Skin epidermis (tissue), 12 donors: Measurements from ENCODE around the gene ARHGAP6.

ENCODE experiments used
- H3K27ac ChIP-seq, 21 experiments: fragments of 200-600 bp; sonication (generic) in 11 of 21; one replicate each; pipeline ENCODE4 v1.5.0; 2020; ENCODE audit warnings: mild to moderate bottlenecking in 3 of 21, inconsistent platforms in 2 of 21, moderate library complexity in 2 of 21
- H3K4me3 ChIP-seq, 7 experiments: fragments of 200-600 bp; sonication (generic) in 2 of 7; one replicate each; pipeline ENCODE4 v1.5.0; 2020; ENCODE audit warnings: inconsistent platforms in 2 of 7, mild to moderate bottlenecking in 2 of 7, moderate library complexity in 1 of 7

The ARHGAP6 gene

DNA sequence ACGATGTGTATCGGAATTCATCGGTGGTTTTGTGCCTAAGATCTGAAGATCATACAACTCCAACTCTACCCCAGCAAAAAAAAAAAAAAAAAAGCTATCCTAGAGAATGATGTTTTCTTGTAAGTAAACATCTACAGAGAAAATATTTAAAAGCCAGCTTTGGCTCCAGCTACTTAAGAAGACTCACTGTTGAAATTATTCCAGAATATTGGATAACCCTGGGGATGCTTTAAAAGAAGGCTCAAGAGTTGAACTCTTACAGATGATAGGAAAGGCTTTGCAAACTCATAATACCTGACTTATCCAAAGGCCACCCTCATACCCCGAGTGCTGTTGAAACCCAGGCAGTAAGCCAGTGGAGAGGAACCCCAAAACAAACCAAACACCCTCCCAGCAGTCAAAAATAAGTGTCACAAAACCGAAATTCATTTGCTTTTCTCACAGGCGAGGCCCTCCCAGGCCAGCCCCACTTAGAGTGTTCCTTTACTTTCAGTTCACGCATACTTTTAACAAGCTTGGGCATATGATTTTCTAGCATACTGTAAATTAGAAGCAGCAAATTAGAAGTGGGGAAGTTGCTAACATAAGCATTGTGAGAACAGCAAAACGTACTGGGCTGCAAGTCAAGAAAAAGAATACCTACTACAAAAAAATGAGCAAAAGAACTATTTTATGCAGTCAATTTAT lies 375.2 kb downstream of the ARHGAP6 start:
- Histone ChIP-seq H3K27ac (no peak overlapping the region), H3K4me3 (no peak overlapping the region)

DNA sequence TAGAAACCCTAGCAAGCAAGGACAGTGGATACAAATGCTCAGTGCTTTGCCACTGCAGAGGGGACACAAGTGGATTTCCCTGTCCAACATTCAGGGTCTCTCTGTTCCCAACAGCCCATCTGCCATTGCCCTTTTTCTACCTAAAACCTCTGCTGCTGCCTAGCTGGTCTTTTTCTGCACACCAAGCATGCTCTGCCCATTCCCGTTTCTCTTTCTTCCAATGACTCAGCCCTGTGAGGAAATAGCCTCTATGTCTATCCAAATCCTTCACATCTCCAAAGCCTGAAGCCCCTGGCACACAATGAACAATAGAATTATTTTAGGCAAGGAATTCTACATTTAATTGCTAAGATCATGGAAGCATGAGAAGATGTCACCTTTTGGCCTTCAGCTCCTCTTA lies 378.2 kb downstream of the ARHGAP6 start:
- Histone ChIP-seq H3K27ac (no peak overlapping the region), H3K4me3 (no peak overlapping the region)

DNA sequence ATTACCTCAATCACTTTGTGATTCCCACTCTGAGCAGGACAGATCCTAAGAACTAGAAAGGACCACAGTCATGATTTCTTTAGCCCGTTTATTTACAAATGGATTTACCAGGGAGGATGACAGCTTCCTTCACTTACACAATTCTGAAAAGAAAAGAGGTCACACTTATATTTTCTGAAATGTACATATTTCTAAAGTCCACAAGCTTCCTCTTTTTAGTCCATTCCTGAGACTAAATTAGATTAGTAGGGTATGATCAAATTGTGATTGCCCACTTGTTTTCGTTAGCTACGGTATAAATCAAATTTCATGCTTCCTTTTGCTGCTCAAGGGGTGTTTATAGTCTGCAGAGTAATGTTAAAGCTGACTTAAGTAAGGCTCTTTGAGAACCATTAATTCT lies 380.1 kb downstream of the ARHGAP6 start:
- Histone ChIP-seq H3K4me3 (no peak overlapping the region), H3K27ac (no peak overlapping the region)

DNA sequence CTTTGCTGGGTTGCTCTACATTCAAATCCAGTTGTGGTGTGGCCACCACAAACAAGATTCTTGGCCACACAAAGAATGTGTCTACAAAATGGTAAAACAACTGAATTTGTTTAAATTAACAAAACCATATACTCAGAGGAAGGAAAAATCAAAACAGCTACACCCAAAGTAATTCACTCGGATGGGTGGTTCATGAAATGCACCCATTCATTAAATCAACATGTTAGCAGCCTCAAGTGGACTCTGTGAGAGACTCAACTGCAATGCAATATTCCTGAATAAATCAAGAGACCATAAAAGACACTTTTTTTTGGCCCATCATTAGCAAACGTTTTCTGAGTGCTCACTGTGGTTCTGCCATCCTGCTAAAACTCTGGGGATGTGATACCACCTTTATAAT lies 383.7 kb downstream of the ARHGAP6 start:
- Histone ChIP-seq H3K4me3 (no peak overlapping the region), H3K27ac (no peak overlapping the region)

DNA sequence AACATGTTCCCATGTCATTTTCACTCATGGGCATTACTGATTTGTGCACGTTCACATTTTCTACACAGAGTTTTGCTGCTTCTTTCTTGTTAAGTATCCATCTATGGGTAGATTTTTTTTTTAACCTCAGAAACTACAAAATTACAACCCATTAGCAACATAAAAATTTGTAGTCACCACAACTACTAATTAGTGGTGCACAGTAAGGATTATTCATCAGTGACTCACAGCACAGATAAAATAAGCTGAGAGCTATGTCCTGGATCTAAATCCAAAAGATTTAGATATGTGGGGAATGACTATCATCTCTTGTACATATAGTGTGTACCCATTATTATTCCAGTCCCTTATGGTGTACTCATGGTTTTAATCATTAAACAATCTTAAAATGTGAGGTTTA lies 392.2 kb downstream of the ARHGAP6 start:
- H3K4me3 ChIP-seq: no peak overlapping the region
- no peak overlapping the region for H3K27ac ChIP-seq

DNA sequence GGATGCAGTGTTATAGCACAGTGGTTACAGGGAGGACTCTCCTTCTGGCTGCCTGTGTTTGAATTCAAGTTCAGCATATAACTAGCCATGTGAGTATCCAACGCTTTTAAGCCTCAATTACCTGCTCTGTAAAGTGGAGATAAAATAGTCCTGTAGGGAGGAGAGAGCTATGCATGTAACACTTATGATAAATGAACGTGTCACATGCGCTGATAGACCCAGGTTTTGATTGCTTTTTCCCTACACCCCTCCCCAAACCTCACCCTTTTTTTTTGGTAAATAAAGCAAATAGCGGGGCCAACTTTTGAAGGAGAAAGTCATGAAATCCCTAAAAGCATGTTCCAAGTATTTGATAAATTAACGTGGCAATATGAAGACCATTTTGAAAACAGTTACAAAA lies 392.9 kb downstream of the ARHGAP6 start:
- H3K4me3 ChIP-seq: no peak overlapping the region
- no peak overlapping the region for H3K27ac ChIP-seq

DNA sequence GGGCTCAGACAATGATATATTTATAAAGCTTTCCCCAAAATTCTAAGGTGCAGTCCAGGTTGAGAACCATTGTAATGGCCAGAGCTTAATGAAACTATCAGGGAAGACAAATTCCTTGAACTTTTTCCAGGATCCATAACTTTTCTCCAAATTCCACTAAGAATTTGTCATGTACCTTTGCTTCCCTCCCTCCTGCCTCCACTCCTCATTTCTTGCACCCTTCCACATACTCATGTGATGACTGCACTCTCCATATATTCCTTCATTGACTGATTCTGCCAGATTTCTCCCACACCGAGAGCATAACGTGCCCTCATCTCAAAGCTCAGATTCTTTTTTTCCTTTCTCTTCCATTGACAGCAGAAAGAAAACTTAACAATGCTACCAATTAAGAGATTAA lies 393.4 kb downstream of the ARHGAP6 start:
- Histone ChIP-seq H3K27ac (no peak overlapping the region), H3K4me3 (no peak overlapping the region)

DNA sequence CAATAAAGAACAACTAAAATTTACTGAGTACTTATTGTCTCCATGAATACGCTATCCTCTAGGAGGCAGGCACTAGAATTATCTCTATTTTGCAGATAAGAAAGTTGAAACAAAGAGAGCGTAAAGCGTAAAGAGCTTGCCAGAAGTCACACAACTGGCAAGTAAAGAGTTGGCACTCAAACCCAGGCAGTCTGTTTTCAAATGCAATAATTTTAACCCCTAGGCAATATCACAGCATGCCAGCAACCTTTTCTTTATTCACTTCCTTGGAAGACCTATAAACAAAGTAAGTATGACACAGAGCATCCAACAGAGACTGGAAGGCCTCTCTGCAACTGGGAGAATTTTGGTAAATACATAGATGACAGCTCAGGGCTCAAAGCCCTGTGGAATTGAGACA lies 395.7 kb downstream of the ARHGAP6 start:
- no peak overlapping the region for H3K4me3 ChIP-seq

DNA sequence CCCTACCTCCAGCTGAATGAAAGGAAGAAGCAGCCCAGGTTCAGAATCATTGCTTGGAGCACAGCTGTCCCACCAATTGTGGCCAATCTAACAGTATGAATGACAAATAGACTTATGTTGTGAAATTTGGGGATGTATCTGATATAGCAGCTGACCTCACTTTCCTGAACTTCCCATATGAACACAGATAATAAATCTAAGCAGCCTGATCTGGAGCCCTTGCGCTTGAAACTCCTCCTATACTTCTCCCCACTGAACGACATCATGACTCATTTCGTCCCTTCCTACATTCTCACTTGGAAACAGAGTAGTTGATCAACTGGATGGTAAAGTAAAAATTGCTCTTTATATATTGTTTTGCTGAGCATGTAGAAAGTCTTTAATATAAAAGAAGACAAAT lies 396.7 kb downstream of the ARHGAP6 start:
- Histone ChIP-seq H3K27ac (no peak overlapping the region), H3K4me3 (no peak overlapping the region)

More for the DNA sequence above, 395.7 kb downstream of the ARHGAP6 start:
- H3K27ac ChIP-seq: no peak overlapping the region

DNA sequence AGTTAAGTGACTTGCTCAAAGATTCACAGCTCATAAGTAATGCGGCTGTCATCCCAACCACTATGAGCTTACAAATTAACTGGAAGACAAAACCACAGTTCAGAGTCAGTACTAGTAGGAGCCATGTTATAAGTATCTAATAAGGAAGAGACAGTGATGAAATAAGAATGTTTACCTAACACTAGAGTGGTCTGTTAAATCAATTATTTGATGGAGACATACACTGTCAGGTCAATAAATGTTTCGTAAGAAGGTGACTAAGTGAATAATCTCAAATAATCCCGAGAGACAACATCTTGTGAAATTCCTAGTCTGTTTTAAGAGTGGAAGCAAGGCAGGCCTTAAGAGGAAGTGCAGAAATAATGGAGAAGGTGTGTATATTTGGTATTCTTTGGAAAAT lies 398.3 kb downstream of the ARHGAP6 start:
- no peak overlapping the region for H3K4me3 ChIP-seq
- H3K27ac ChIP-seq: no peak overlapping the region

DNA sequence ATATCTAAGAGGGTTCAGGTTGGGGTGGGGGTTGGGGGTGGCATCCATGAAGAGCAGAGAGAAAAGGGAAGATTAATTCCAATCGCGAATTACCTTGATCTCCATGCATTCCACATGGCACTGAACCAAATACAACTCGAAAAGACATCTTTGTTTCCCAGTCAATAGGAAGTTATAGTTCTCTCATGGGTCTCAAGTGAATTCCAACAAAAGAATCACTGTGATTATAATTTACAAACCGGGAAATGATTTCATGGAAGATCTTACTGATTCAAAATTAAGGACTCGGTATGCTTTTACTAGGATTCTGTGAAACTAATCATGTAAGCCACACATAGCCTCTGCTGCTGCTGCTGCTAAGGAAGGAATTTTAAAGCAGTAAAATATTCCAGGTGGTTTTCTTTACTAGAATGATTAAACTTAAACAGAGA lies 399.1 kb downstream of the ARHGAP6 start:
- Histone ChIP-seq H3K27ac (peak overlapping the region in 1 of 21 experiments; percentile 28), H3K4me3 (no peak overlapping the region)

DNA sequence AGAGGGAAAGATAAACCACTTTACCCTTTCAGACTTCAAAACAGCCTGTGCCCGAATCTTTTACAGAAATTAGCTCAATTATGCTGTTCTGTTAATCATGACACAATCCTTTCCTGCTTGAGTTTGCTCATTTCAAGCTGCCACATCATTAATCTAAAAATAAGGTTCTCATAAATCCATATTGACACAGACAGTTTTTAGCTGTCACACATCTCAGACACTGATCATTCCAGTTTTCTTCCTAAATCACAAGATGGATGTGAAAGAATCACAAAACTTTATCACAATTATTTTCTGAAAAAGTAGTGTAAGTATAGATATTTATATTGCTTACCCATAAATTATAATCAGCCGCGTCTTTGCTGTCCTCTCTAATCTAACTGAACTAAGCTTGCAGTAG lies 400.4 kb downstream of the ARHGAP6 start:
- H3K27ac ChIP-seq: peak overlapping the region in 4 of 21 experiments; percentile 4 to 31 (median 21)
- H3K4me3 ChIP-seq: no peak overlapping the region

DNA sequence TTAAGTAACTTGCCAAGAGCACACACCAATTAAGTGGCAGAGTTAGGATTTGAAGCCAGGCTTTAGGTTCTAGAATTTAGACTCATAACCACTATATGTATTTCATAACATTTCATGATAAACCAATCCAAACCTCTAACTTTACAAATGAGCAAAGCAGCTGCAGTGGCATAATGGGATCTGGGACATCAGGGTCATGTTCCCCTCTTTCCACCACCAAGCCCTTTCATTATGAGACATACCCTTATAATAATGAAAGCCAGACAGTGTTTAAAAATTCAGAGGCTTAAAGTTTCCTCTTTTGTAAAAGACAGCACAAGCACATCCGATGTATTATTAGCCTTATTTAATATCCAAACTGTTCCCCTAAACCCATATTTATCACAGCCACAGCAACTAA lies 400.8 kb downstream of the ARHGAP6 start:
- Histone ChIP-seq H3K27ac (peak overlapping the region in 3 of 21 experiments; percentile 4 to 31 (median 21)), H3K4me3 (no peak overlapping the region)

DNA sequence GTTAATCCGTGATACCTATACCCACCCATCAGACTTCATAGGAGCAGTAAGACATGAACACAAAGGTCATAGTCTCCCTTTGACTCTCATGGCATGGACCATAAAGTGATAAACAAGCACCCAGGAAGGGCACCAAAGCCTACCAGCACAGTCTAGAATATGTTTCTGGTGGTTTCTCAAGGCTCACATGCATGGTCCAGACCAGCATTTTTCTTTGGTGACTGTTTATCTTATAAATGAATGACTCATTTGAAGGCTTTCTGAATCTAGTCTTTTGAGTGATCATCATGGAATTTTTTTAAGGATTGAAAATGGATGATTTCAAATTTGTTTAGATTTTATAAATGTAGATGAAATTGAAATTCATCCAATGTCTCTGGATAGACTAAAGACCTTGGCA lies 404.5 kb downstream of the ARHGAP6 start:
- no peak overlapping the region for H3K4me3 ChIP-seq
- no peak overlapping the region for H3K27ac ChIP-seq

DNA sequence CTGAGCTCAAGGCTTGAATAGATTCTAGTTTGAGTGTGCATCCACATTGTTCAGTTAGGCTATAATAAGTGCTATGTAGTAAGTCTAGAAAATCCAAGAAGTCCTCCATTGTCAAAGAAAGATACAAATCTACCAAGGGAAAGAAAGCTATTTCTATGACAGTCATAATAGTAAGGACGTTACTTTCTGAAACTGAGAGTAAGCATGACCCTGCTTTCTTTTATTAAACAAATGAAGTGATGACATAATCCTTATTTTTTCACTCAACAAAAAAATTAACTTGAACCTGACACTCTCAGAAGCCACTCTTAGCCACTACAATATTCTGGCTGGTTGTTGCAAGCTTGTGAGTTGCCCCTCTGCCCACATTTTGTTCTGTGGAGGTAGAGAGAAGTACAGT lies 406.3 kb downstream of the ARHGAP6 start:
- Histone ChIP-seq H3K27ac (no peak overlapping the region), H3K4me3 (no peak overlapping the region)

DNA sequence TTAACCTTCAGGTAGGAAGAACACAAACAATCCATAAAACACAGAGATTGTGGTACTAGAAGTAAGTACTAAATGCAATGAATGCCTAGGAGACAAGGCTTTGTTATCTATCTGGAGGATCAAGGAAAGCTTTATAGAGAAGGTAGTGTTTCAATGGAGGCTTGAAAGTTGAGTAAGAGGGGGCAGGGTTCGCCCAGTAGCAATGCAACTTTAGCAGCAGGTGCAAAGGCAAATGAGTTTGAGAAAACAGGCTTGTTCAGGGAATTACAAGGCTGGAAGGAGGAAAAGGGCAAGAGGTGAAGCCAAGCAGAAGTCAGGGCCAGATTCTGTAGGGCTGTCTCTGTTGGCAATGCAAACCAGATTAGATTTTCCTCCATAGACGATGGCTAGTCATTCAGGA lies 408.0 kb downstream of the ARHGAP6 start:
- Histone ChIP-seq H3K27ac (no peak overlapping the region), H3K4me3 (no peak overlapping the region)

DNA sequence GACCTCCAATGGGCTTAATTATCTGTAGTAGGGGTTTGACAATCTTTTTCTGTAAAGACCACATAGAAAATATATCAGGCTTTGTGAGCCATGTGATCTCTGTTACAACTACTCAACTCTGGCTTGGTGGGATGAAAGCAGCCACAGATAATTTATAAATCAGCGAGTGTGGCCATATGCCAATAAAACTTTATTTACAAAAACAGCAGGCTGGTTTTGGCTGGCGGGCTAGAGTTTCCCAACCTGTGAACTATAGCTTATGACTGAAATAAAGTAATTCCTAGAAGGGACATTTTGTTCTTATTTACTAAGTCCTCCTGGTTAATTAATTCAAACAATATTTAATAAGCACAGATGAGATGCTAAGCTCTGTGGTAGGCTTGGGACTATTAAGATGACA lies 408.4 kb downstream of the ARHGAP6 start:
- H3K27ac ChIP-seq: no peak overlapping the region

DNA sequence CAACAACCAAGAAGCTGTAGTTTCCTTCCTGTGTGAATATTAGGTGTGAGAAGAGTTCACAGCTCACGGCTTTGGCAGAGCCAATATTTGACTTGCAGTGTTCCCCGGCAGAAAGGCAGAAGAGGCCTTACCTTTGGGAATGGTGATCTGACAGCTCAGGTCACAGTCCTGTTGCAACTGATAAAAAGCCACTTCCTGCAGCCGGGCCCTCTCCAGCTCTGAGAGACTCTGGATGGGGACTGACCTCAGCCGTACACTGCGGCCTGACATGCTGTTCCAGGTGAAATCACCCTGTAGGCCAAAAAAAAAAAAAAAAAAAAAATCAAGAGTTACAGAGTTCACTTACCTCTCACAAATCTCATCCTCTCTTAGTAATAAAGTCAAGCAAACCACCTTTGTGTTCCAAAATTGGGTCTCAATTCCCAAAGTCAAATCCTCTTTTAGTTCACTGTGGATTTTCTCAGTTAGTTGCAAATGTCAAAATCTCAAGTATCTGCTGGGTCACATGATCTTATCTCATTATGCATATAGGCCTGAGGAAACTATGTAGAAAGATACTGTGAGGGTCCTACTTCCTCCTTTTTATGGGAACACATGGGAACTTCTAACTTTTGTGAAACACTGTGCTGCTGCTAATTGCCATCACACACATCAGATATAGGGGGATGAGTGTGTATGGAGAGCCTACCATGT lies 411.2 kb downstream of the ARHGAP6 start:
- Histone ChIP-seq H3K27ac (no peak overlapping the region), H3K4me3 (no peak overlapping the region)

More for the DNA sequence above, 408.4 kb downstream of the ARHGAP6 start:
- no peak overlapping the region for H3K4me3 ChIP-seq

DNA sequence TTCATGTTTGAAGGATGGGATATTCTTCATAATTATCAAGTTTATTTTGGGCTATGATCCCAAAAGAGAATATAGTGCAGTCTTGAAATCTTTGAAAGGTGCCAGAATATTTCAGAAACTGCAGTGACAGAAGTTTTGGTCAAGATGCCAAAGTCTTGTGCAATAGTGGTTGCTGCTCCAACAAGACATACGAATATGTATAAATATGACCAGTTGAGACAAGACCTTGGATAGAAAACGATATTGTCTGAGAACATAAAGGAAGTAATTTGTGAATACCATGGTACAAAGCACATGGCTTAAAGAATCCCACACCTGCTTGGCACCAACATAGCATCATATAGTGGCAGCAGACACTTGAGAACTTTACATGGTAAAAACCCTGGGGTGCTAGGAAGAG lies 421.1 kb downstream of the ARHGAP6 start:
- no peak overlapping the region for H3K27ac ChIP-seq
- H3K4me3 ChIP-seq: no peak overlapping the region

DNA sequence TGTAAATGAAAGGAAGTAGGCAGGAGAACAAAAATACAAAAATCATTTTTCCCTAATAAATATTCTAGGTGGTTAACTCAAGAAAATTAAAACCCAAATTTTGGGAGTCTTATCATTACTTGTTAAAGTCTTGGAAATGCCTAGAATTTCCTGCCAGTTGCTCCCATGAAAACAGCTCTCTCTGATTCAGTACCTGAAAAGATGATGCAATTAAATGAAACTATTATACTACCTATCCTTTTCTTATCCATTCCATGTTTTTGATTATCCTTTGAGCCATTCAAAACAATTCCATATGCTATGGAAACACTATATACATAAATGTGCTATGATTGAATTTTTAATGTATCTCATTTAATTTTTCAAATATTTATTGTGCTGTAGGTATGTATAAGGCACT lies 423.0 kb downstream of the ARHGAP6 start:
- Histone ChIP-seq H3K4me3 (no peak overlapping the region), H3K27ac (no peak overlapping the region)

DNA sequence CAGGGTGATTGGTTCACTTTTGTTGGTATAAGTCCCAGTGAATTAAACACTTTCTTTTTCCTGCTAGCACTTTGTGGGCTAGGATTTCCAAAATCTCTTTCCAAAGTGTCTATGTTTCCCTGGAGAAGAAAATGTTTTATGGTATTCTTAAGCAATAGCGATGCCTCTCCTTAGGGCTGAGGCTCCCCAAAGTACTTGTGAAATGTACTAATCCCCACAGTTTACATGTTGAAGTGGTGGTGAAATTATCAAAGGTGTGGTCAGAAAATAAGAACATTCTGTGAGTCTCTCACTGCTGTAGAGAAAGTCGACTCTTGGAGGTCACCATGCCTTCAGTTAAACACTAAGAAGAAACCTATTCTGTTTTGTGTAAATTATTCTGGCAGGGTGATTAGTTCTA lies 424.0 kb downstream of the ARHGAP6 start:
- H3K27ac ChIP-seq: no peak overlapping the region

DNA sequence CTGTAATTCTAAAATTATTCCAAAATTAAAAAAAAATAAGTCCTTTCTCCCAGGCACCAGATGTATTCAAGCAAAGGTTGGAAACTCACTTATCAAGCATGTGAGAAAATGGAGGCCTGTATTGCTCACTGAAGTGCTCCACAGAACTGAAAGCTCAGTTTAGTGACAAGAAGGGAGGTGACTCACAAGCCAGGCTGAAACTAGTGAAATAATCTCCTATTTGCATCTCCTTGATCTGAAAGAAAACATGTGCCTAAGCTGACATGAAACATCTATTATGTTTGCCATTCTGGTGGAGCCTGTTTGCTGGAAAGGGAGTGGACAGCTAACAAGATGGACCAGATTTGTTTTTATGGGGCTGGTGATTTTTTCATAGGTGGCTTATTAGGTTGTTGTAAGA lies 426.5 kb downstream of the ARHGAP6 start:
- no peak overlapping the region for H3K4me3 ChIP-seq
- H3K27ac ChIP-seq: peak overlapping the region in 1 of 21 experiments; percentile 14

More for the DNA sequence above, 424.0 kb downstream of the ARHGAP6 start:
- no peak overlapping the region for H3K4me3 ChIP-seq
